Adipocyte (in vitro differentiated cells): ENCODE results near the gene SLC25A21.
"Not testable (repeated sequence)": the region's sequence is repeated elsewhere in the genome, so short reads cannot be mapped to it uniquely, and the experiment has no call there.

Experiments used
- DNase-seq: peaks from one replicate; pipeline ENCODE4 v3.0.0-alpha.2; 2015; ENCODE audit warnings: low read depth
- H3K27me3 ChIP-seq: replicated peaks from 2 replicates; pipeline ENCODE4 v1.7.0; 2013; ENCODE audit warnings: mild to moderate bottlenecking, low read length, moderate library complexity; ENCODE audit not compliant: control insufficient read depth, insufficient read depth
- H3K36me3 ChIP-seq: 2 replicates; pipeline ENCODE4 v1.7.0; 2013; ENCODE audit warnings: low read length, mild to moderate bottlenecking, moderate library complexity; ENCODE audit not compliant: control insufficient read depth, insufficient read depth, severe bottlenecking
- H3K4me1 ChIP-seq: 2 replicates; pipeline ENCODE4 v1.7.0; 2013; ENCODE audit warnings: mild to moderate bottlenecking, low read length, moderate library complexity; ENCODE audit not compliant: control insufficient read depth, insufficient read depth
- H3K4me3 ChIP-seq: 2 replicates; pipeline ENCODE4 v1.7.0; 2013; ENCODE audit warnings: mild to moderate bottlenecking, low read length, moderate library complexity
- H3K9ac ChIP-seq: 2 replicates; pipeline ENCODE4 v1.7.0; 2013; ENCODE audit warnings: mild to moderate bottlenecking, low read length, moderate library complexity
- H3K9me3 ChIP-seq: 2 replicates; pipeline ENCODE4 v1.7.0; 2013; ENCODE audit warnings: mild to moderate bottlenecking, low read length, moderate library complexity; ENCODE audit not compliant: control insufficient read depth

The SLC25A21 gene

DNA sequence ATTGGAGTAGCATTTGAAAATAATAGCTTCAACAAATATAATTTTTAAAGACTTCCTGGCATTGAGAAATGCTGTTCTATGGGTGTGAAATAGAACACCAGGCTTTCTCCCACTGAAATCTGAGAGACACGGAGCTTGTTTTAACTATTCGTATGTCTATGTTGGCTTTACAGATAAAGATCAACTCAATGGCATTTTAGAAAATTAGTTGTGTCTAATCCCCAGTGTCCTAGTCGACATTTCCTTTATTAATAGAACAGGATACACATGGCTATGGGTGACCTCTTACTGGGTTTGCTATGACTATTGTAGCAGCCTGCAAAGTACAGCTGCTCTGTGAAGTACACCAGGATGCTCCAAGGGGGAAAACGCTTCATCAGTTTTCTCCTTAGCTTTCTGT lies 159.3 kb downstream of the SLC25A21 start:
- Histone ChIP-seq H3K9me3 (no peaks in the 10 kb centered on the region), H3K9ac (no peak overlapping the region), H3K36me3 (no peaks in the 10 kb centered on the region), H3K4me1 (peaks cover under 1% of the 10 kb centered on the region), H3K4me3 (no peak overlapping the region), H3K27me3 (peaks cover 5% of the 10 kb centered on the region)
- DNase-seq = no peak

DNA sequence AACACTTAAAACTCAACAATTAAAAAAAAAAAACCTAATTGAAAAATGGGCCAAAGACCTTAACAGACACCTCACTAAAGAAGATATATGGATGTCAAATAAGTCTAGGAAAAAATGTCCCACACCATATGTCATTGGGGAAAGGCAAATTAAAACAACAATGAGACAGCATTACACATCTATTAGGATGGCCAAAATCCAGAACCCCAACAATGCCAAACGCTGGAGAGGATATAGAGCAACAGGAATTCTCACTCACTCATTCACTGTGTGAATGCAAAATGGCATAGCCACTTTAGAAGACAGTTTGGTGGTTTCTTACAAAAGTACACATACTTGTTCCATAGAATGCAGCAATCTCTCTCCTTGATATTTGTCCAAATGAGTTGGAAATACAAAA lies 173.7 kb downstream of the SLC25A21 start:
- H3K27me3 ChIP-seq = no peaks in the 10 kb centered on the region
- H3K9ac ChIP-seq = no peak overlapping the region
- H3K36me3 ChIP-seq = no peaks in the 10 kb centered on the region
- no peak overlapping the region for H3K4me3 ChIP-seq
- no peak for DNase-seq
- peaks cover 19% of the 10 kb centered on the region for H3K4me1 ChIP-seq
- no peaks in the 10 kb centered on the region for H3K9me3 ChIP-seq

GRCh38 chr14:36997843-36998242 lies 174.6 kb downstream of the SLC25A21 start:
- H3K36me3 ChIP-seq = no peaks in the 10 kb centered on the region
- no peak overlapping the region for H3K4me3 ChIP-seq
- peaks cover 19% of the 10 kb centered on the region for H3K4me1 ChIP-seq
- no peaks in the 10 kb centered on the region for H3K27me3 ChIP-seq
- peak; percentile 49 for DNase-seq
- no peaks in the 10 kb centered on the region for H3K9me3 ChIP-seq
- H3K9ac ChIP-seq = no peak overlapping the region

GRCh38 chr14:36996857-36997590 lies 175.4 kb downstream of the SLC25A21 start:
- Histone ChIP-seq H3K9ac (no peak overlapping the region), H3K4me3 (no peak overlapping the region), H3K4me1 (peaks cover 19% of the 10 kb centered on the region), H3K9me3 (no peaks in the 10 kb centered on the region), H3K36me3 (no peaks in the 10 kb centered on the region), H3K27me3 (no peaks in the 10 kb centered on the region)
- DNase-seq = no peak

DNA sequence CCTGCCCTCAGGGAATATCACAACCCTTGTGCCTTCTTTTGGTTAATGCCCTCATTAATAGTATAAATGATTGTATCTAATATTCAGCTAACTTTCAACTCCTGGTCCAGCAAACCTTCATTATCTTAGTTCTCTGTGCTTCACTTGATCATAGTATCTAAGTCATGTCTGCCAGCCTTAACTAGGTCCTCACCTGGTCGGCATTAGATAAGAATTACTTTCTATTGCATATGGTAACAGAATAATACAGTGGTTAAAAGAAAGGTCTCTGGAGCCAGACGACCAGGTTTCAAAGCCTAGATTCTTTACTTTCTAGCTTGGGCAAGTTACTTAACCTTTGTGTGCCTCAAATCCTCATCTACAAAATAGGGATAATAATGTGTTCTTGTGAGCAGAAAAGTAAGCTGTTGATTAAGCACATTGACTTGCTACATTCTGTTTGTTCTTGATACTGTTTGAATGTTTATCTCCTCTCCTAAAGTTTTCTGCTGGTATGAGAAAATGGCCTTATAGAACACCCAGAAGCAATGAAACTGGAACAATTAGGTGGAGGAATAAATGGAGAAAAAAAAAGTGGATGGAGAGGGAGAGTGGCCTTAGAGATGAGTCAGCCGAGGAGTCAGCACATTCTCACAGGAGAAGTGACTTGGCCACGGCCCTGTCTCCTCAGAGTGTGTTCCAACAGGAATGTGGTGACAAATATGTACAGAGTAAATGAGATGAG lies 176.1 kb downstream of the SLC25A21 start:
- Histone ChIP-seq H3K36me3 (no peaks in the 10 kb centered on the region), H3K9ac (no peak overlapping the region), H3K4me1 (peaks cover 19% of the 10 kb centered on the region), H3K9me3 (no peaks in the 10 kb centered on the region), H3K4me3 (no peak overlapping the region), H3K27me3 (no peaks in the 10 kb centered on the region)
- DNase-seq = peak; percentile 57

DNA sequence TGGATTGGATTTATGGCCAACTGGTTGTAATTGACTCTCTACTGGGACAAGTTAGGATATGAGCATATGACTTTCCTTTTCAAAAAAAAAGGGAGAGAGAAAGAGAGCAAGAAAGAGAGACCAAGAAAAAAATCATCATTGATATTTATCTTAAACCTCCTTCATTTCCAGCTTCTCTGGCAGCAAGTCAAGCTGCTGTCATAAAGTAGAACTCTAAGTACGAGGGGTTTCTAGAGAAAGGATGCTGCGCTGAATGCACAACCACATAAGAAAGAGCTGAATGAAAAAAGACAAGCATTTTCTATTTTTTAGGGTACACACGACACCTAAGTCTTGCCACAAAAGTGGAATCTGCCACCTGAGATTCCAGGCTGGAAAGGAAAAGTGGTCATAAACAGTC lies 182.6 kb downstream of the SLC25A21 start:
- Histone ChIP-seq H3K9me3 (no peaks in the 10 kb centered on the region), H3K27me3 (no peaks in the 10 kb centered on the region), H3K9ac (no peak overlapping the region), H3K4me1 (no peaks in the 10 kb centered on the region), H3K4me3 (no peak overlapping the region), H3K36me3 (no peaks in the 10 kb centered on the region)
- no peak for DNase-seq

- Histone ChIP-seq H3K4me1 (no peaks in the 10 kb centered on the region), H3K4me3 (no peak overlapping the region), H3K36me3 (no peaks in the 10 kb centered on the region), H3K9ac (no peak overlapping the region), H3K9me3 (no peaks in the 10 kb centered on the region), H3K27me3 (no peaks in the 10 kb centered on the region)
- DNase-seq = no peak
These were observed 183.4 kb downstream of the SLC25A21 start for GRCh38 chr14:36988989-36989388.

DNA sequence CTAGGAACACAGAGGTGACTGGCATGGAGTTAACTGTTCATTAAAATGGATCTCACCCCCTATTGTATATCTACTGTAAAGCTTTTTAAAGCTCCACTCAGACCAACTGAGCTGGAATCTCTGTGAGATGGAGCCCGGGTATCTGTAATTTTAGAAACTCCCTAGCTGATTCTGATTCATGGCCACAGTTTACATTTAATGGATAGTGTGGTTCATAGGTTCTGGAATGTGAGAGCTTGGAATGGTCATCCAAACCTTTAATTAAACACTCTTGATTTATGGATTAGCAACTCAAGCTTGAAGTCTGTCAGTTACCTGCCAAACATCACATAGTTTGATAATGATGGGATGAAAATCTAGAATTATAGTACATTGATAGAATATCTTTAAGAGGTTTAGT lies 183.8 kb downstream of the SLC25A21 start:
- DNase-seq = peak; percentile 30
- Histone ChIP-seq H3K9me3 (no peaks in the 10 kb centered on the region), H3K36me3 (no peaks in the 10 kb centered on the region), H3K9ac (no peak overlapping the region), H3K4me3 (no peak overlapping the region), H3K4me1 (no peaks in the 10 kb centered on the region), H3K27me3 (no peaks in the 10 kb centered on the region)

DNA sequence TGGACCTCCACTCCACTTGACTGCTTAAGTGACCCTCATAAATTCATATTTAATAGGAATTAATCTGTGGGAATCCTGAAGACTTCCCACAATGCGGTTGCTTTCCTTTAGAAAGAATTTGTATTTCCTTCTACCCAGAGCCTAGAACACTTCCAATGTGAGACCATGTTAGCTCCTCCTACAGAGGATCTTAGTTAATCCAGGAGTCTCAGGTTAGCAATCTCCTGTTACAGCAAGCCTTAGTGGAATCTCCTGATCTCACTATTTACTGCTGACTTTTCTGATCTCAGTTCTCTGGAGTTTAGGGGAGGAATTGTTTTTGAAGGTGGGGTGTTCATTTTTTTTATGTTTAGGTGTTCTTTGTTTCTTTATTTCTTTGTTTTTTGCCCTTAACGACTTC lies 186.0 kb downstream of the SLC25A21 start:
- H3K4me1 ChIP-seq = peaks cover 11% of the 10 kb centered on the region
- no peak overlapping the region for H3K4me3 ChIP-seq
- H3K9ac ChIP-seq = no peak overlapping the region
- no peaks in the 10 kb centered on the region for H3K9me3 ChIP-seq
- H3K36me3 ChIP-seq = no peaks in the 10 kb centered on the region
- DNase-seq = no peak
- no peaks in the 10 kb centered on the region for H3K27me3 ChIP-seq

GRCh38 chr14:36981832-36982529 lies 190.4 kb downstream of the SLC25A21 start:
- H3K27me3 ChIP-seq = no peaks in the 10 kb centered on the region
- H3K4me3 ChIP-seq = no peak overlapping the region
- no peaks in the 10 kb centered on the region for H3K36me3 ChIP-seq
- no peak overlapping the region for H3K9ac ChIP-seq
- DNase-seq = peak; percentile 70
- peaks cover 11% of the 10 kb centered on the region for H3K4me1 ChIP-seq
- H3K9me3 ChIP-seq = no peaks in the 10 kb centered on the region

DNA sequence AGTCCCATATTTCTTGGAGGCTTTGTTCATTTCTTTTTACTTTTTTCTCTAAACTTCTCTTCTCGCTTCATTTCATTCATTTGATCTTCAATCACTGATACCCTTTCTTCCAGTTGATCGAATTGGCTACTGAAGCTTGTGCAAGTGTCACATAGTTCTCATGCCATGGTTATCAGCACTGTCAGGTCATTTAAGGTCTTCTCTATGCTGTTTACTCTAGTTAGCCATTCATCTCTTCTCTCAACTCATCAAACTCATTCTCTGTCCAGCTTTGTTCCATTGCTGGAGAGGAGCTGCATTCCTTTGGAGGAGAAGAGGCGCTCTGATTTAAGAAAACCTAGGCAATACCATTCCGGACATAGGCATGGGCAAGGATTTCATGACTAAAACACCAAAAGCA lies 192.0 kb downstream of the SLC25A21 start:
- not testable (repeated sequence) for H3K27me3 ChIP-seq, DNase-seq, H3K9me3 ChIP-seq, H3K36me3 ChIP-seq, H3K4me3 ChIP-seq, H3K9ac ChIP-seq
- peaks cover 15% of the 10 kb centered on the region for H3K4me1 ChIP-seq
